Measurements from ENCODE around the gene PILRA. TPM values are rescaled to one million over a fixed set of nuclear protein-coding genes. Genes with fewer than 3 reads are reported as not detected.

Gene PILRA
- total RNA-seq, 4 donors from 2014 or later, result 3.3 to 20.6 (median 6.7) TPM

GRCh38 chr7:100386940-100387339, 13.7 kb downstream of the PILRA start:
- intact Hi-C loops (cut with DNase I; ENCODE audit: low total_unique reads), result no loop called here
- Histone ChIP-seq H3K9me3 (no peaks in the 10 kb centered on the region), H3K36me3 (no peaks in the 10 kb centered on the region), H3K4me3 (no peak overlapping the region), H3K27me3 (no peaks in the 10 kb centered on the region), H3K27ac (no peak overlapping the region), H3K4me1 (no peaks in the 10 kb centered on the region)
- no peak for TF ChIP-seq CTCF (IDR thresholded peaks at IDR 0.05)
- TF ChIP-seq POLR2A (IDR thresholded peaks at IDR 0.05), result no peak
- DNase-seq, result no peak

DNA sequence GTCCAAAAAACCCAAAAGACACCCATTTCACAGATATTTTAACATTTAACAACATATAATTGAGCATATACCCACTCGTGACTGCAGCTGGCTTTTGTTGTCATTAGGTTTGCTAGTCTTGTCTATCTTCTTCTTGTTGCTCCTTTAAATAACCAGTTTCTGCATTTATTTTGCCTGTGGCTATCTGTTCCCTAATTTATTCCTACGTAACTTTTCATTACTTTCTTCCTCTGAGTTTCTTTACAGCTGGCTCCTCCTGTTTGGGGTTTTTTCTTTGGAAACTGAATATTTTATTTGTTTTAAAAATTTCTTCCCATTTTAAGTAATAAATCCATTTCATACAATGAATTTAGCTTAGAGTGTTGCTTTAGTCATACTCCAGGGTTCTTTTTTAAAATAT, 14.4 kb downstream of the PILRA start:
- Histone ChIP-seq H3K27me3 (no peaks in the 10 kb centered on the region), H3K36me3 (no peaks in the 10 kb centered on the region), H3K27ac (no peak overlapping the region), H3K4me3 (no peak overlapping the region), H3K9me3 (no peaks in the 10 kb centered on the region), H3K4me1 (no peaks in the 10 kb centered on the region)
- no peak for TF ChIP-seq CTCF (IDR thresholded peaks at IDR 0.05)
- no peak for TF ChIP-seq POLR2A (IDR thresholded peaks at IDR 0.05)
- intact Hi-C loops (cut with DNase I; ENCODE audit: low total_unique reads), result no loop called here
- no peak for DNase-seq

DNA sequence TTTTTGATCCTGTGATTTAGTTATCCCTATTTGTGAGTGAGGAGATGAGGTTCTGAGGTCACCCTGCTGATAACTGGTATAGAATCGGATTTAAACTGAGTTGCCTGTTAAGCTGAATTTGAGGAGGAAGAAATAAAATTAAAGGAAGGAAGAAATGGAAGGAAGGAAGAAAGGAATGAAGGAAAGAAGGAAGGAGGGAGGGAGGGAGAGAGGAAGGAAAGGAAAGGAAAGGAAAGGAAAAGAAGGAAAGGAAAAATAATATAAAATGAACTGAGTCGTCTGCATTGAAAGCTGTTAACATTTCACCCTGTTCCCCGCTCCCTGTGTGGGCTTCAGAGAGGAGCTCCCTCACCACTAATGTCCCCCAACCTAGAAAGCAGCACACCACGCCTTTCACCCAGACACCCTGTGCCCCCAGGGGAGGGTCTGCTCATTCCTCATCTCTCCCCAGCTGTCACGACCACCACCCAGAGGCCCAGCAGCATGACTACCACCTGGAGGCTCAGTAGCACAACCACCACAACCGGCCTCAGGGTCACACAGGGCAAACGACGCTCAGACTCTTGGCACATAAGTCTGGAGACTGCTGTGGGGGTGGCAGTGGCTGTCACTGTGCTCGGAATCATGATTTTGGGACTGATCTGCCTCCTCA, 16.3 kb downstream of the PILRA start:
- H3K9me3 ChIP-seq, result no peaks in the 10 kb centered on the region
- no peak overlapping the region for H3K4me3 ChIP-seq
- no peak overlapping the region for H3K27ac ChIP-seq
- H3K36me3 ChIP-seq, result no peaks in the 10 kb centered on the region
- H3K4me1 ChIP-seq, result no peaks in the 10 kb centered on the region
- DNase-seq, result no peak
- H3K27me3 ChIP-seq, result no peaks in the 10 kb centered on the region
- intact Hi-C loops (cut with DNase I; ENCODE audit: low total_unique reads), result no loop called here
- no peak for TF ChIP-seq CTCF (IDR thresholded peaks at IDR 0.05)

GRCh38 chr7:100390286-100391009, 17.2 kb downstream of the PILRA start:
- Histone ChIP-seq H3K4me1 (no peaks in the 10 kb centered on the region), H3K9me3 (no peaks in the 10 kb centered on the region), H3K36me3 (no peaks in the 10 kb centered on the region), H3K4me3 (no peak overlapping the region), H3K27ac (no peak overlapping the region), H3K27me3 (no peaks in the 10 kb centered on the region)
- DNase-seq, result no peak
- intact Hi-C loops (cut with DNase I; ENCODE audit: low total_unique reads), result no loop called here
- TF ChIP-seq CTCF (IDR thresholded peaks at IDR 0.05) (no peak), POLR2A (IDR thresholded peaks at IDR 0.05) (no peak)

DNA sequence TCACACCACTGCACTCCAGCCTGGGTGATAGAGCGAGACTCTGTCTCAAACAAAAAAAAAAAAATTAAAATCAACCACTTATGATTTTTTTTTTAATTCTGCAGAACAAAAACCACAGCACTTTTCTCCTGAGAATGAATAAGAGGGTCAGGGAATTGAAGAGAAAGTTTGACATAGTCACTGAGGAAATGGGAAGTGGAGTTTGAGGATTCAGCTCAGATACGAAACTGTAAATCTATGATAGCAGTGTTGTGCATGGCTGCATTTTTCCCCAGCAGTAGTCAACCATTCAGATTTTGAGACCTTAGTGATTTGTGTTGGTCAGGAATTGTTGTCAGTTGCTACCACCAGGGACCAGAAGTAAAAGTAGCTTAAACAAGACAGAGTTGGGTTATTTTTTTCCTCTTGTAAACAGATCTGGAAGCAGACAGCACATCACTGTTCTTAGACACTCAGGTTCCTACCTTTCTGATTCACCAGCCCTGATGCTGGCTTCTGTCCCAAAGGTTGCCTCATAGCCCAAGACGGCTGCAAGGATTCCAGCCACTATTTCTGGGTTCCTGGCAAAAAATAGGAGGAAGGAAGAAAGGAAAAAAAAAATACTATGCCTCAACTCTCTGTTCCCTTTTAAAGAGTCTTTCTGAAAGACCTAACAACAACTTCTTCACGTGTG, 20.1 kb downstream of the PILRA start:
- Histone ChIP-seq H3K27ac (no peak overlapping the region), H3K4me1 (no peaks in the 10 kb centered on the region), H3K36me3 (no peaks in the 10 kb centered on the region), H3K9me3 (no peaks in the 10 kb centered on the region), H3K4me3 (no peak overlapping the region), H3K27me3 (no peaks in the 10 kb centered on the region)
- DNase-seq, result no peak
- no peak for TF ChIP-seq POLR2A (IDR thresholded peaks at IDR 0.05)
- intact Hi-C loops (cut with DNase I; ENCODE audit: low total_unique reads), result no loop called here

Data from uterus (tissue), 4 donors.